ENCODE data around the gene DCST2. TPM values are rescaled to one million over a fixed set of nuclear protein-coding genes. Genes with fewer than 3 reads are reported as not detected.
"Not testable (repeated sequence)": the region's sequence is repeated elsewhere in the genome, so short reads cannot be mapped to it uniquely, and the experiment has no call there.

The DCST2 gene
- total RNA-seq, 3 donors from 2014 or later: 1.7 to 3.3 (median 2.3) TPM

DNA sequence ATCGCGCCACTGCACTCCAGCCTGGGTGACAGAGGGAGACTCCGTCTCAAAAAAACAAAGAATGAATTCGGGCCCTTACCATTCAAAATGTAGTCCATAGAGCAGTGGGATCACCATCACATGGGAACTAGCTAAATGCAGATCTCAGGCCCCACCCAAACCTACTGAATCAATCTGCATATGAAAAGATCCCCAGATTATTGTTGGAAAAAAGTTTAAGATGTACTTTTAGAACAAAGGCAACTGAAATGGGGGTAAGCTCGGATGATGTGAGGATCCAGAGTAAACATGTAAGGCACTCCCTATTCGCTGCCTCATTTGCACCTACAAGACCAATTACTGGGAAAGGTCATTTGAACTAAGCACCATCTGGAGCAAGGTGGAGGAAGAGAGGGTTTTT is 51.2 kb downstream of the DCST2 start:
- intact Hi-C loops (cut with DNase I, micrococcal nuclease): no loop called here
- Histone ChIP-seq H3K4me3 (no peak overlapping the region), H3K36me3 (ENCODE audit: low read depth) (no peaks in the 10 kb centered on the region), H3K4me1 (ENCODE audit: low read depth) (peaks cover 11% of the 10 kb centered on the region), H3K9me3 (no peaks in the 10 kb centered on the region)
- no peak for ATAC-seq
- TF ChIP-seq, protein P1, sequence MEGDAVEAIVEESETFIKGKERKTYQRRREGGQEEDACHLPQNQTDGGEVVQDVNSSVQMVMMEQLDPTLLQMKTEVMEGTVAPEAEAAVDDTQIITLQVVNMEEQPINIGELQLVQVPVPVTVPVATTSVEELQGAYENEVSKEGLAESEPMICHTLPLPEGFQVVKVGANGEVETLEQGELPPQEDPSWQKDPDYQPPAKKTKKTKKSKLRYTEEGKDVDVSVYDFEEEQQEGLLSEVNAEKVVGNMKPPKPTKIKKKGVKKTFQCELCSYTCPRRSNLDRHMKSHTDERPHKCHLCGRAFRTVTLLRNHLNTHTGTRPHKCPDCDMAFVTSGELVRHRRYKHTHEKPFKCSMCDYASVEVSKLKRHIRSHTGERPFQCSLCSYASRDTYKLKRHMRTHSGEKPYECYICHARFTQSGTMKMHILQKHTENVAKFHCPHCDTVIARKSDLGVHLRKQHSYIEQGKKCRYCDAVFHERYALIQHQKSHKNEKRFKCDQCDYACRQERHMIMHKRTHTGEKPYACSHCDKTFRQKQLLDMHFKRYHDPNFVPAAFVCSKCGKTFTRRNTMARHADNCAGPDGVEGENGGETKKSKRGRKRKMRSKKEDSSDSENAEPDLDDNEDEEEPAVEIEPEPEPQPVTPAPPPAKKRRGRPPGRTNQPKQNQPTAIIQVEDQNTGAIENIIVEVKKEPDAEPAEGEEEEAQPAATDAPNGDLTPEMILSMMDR (IDR thresholded peaks at IDR 0.05): no peak
- DNase-seq: no peak

DNA sequence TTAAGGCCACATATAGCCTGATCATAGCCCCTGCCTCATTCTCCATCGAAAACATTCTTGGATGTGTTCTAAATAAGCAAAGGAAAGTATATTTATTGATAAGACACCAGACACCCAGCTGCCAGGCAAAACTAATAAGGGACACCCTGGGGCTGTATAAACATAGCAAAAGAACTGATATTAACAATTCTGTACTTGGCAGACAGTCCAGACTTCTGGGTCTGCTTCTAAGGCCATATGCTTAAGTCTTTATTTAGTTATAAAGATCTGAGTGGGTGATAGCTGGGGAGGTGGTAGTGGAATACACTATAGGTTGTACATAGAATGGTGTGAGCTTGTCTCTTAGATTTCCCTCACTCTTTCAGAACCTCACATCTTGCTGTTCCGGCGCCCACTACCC is 55.2 kb downstream of the DCST2 start:
- no peaks in the 10 kb centered on the region for H3K9me3 ChIP-seq
- peaks cover 11% of the 10 kb centered on the region for H3K4me1 ChIP-seq (ENCODE audit: low read depth)
- H3K4me3 ChIP-seq: no peak overlapping the region
- TF ChIP-seq, protein P1 (IDR thresholded peaks at IDR 0.05): no peak
- intact Hi-C loops (cut with DNase I, micrococcal nuclease): no loop called here
- no peaks in the 10 kb centered on the region for H3K36me3 ChIP-seq (ENCODE audit: low read depth)
- DNase-seq (no peak), ATAC-seq (no peak)

GRCh38 chr1:154977762-154978161 is 55.8 kb downstream of the DCST2 start:
- intact Hi-C loops (cut with DNase I, micrococcal nuclease); H3K4me3 ChIP-seq; DNase-seq; H3K36me3 ChIP-seq (ENCODE audit: low read depth); ATAC-seq; H3K9me3 ChIP-seq: not testable (repeated sequence)
- peaks cover 15% of the 10 kb centered on the region for H3K4me1 ChIP-seq (ENCODE audit: low read depth)

GRCh38 chr1:154975409-154976059 is 58.0 kb downstream of the DCST2 start:
- H3K9me3 ChIP-seq: no peaks in the 10 kb centered on the region
- H3K36me3 ChIP-seq (ENCODE audit: low read depth): no peaks in the 10 kb centered on the region
- peaks cover 36% of the 10 kb centered on the region for H3K4me1 ChIP-seq (ENCODE audit: low read depth)
- intact Hi-C loops (cut with DNase I, micrococcal nuclease): no loop called here
- TF ChIP-seq, protein P1 (IDR thresholded peaks at IDR 0.05): no peak
- H3K4me3 ChIP-seq: peak overlapping the region; percentile 23
- DNase-seq (peak; percentile 79 to 86 (median 82)), ATAC-seq (no peak)

- peaks cover 42% of the 10 kb centered on the region for H3K4me1 ChIP-seq (ENCODE audit: low read depth)
- intact Hi-C loops (cut with DNase I, micrococcal nuclease): no loop called here
- no peaks in the 10 kb centered on the region for H3K36me3 ChIP-seq (ENCODE audit: low read depth)
- peak overlapping the region; percentile 23 for H3K4me3 ChIP-seq
- peak; percentile 93 to 97 (median 94) for DNase-seq
- TF ChIP-seq, protein P1 (IDR thresholded peaks at IDR 0.05): no peak
- peak; percentile 60 for ATAC-seq
- H3K9me3 ChIP-seq: no peaks in the 10 kb centered on the region
Observed at GRCh38 chr1:154974808-154975408, 58.7 kb downstream of the DCST2 start.

DNA sequence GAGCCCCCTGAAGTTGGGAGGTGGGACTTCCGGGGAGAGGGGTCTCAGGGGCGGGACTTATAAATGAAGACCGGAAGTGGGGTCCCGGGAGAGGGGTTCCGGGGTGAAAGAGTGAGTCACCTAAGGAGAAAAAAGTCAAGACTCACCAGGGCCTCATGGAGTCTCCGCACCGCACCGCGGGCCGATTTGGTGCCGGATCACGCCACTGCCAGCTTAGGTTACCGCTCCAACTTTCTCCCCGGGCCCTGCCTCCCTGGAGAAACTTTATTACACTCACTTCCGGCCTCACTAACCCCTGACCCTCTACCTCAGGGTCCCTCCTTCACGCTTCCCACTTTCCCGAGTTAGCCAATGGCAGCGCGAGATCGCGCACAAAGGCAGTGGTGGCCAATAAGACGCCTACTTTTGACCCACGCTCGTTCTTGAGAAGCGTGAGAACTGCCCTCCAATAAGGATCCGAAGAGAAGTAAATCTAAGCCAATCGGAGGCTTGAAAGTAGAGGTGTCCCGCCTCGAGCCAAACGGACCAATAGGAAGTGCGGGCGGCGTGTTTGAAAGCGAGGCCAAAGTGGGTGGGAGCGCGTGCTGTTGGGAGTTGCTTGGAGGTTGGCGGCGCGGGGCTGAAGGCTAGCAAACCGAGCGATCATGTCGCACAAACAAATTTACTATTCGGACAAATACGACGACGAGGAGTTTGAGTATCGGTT is 59.3 kb downstream of the DCST2 start, which contains the start of gene CKS1B:
Gene CKS1B, plus strand, starts transcription at position 580 of the 706 bp plus-strand sequence. Its CDS starts 65 bp downstream, at position 645.
- Histone ChIP-seq H3K4me3 (peak within 1 kb of the TSS; percentile 23), H3K36me3 (ENCODE audit: low read depth) (no peaks in the 10 kb centered on the region), H3K9me3 (no peaks in the 10 kb centered on the region), H3K4me1 (ENCODE audit: low read depth) (peaks cover 44% of the 10 kb centered on the region)
- ATAC-seq (peak; percentile 84), DNase-seq (peak; percentile 98)
- TF ChIP-seq, protein P1 (IDR thresholded peaks at IDR 0.05): no peak
- intact Hi-C loops (cut with DNase I, micrococcal nuclease): no loop called here
